VCaP (cell line): ENCODE results near the gene MANBA.

Experiments
- H3K27ac ChIP-seq: fragments of 450-650 bp; 2 replicates; pipeline ENCODE4 v1.5.1; 2017
- CTCF ChIP-seq: fragments of 450-650 bp; conservative IDR thresholded peaks from 2 replicates; pipeline ENCODE4 v1.5.1; 2017; ENCODE audit warnings: mild to moderate bottlenecking, moderate library complexity

Gene MANBA

GRCh38 chr4:102781570-102781969 lies 20.8 kb upstream of the MANBA start:
- TF ChIP-seq CTCF: no peak
- H3K27ac ChIP-seq: no peak overlapping the region

GRCh38 chr4:102780476-102781144 lies 19.8 kb upstream of the MANBA start:
- no peak for TF ChIP-seq CTCF
- no peak overlapping the region for H3K27ac ChIP-seq

GRCh38 chr4:102779204-102779603 lies 18.4 kb upstream of the MANBA start:
- TF ChIP-seq CTCF: no peak
- no peak overlapping the region for H3K27ac ChIP-seq

- H3K27ac ChIP-seq: no peak overlapping the region
- TF ChIP-seq CTCF: no peak
Observed at GRCh38 chr4:102778720-102779119, 18.0 kb upstream of the MANBA start.

GRCh38 chr4:102775805-102776204 lies 15.0 kb upstream of the MANBA start:
- no peak overlapping the region for H3K27ac ChIP-seq
- no peak for TF ChIP-seq CTCF

- H3K27ac ChIP-seq: no peak overlapping the region
- no peak for TF ChIP-seq CTCF
Observed at GRCh38 chr4:102774254-102774653, 13.5 kb upstream of the MANBA start.

- H3K27ac ChIP-seq: no peak overlapping the region
- TF ChIP-seq CTCF: no peak
Observed at GRCh38 chr4:102772738-102773340, 12.1 kb upstream of the MANBA start.
